Ishikawa (cell line): ENCODE results near the gene KCNH5.

ENCODE experiments used
- CREB1 ChIP-seq: IDR thresholded peaks from 2 replicates; pipeline ENCODE4 v1.6.1; 2012; ENCODE audit warnings: low read depth
- MAX ChIP-seq: IDR thresholded peaks from 2 replicates; pipeline ENCODE4 v1.6.1; 2012
- RAD21 ChIP-seq: IDR thresholded peaks from 2 replicates; pipeline ENCODE4 v1.6.1; 2012; ENCODE audit warnings: low read depth
- TCF12 ChIP-seq: IDR thresholded peaks from 2 replicates; pipeline ENCODE4 v1.6.1; 2012; ENCODE audit warnings: low read depth

GRCh38 chr14:62745496-62745895, 299.8 kb downstream of the KCNH5 start:
- TF ChIP-seq CREB1 (no peak), RAD21 (no peak), TCF12 (no peak), MAX (no peak)
